Cardiac muscle cell (in vitro differentiated cells and primary cell): ENCODE results near the gene SYNJ1. TPM values are rescaled to one million over a fixed set of nuclear protein-coding genes. Genes with fewer than 3 reads are reported as not detected.

Experiments
- DNase-seq, 2 donors: peaks; one replicate each; pipeline versions ENCODE4 v3.0.0 to v3.0.0-alpha.2; 2010 to 2017; ENCODE audit warnings: low read depth in 1 of 2, low spot score in 1 of 2
- H3K27ac ChIP-seq: fragments of 200-600 bp; sonication (generic); 2 replicates; pipeline ENCODE4 v1.5.1; 2016
- H3K27me3 ChIP-seq: fragments of 200-600 bp; sonication (generic); 2 replicates; pipeline ENCODE4 v1.6.0; 2016; ENCODE audit warnings: control low read depth
- H3K36me3 ChIP-seq: fragments of 200-600 bp; sonication (generic); 2 replicates; pipeline ENCODE4 v1.5.1; 2016; ENCODE audit warnings: control low read depth
- H3K4me1 ChIP-seq: fragments of 200-600 bp; sonication (generic); 2 replicates; pipeline ENCODE4 v1.8.1; 2017; ENCODE audit warnings: low read depth, mild to moderate bottlenecking, mixed run types
- H3K4me3 ChIP-seq: fragments of 200-600 bp; sonication (generic); 2 replicates; pipeline ENCODE4 v1.5.1; 2016; ENCODE audit warnings: mild to moderate bottlenecking
- H3K9me3 ChIP-seq: fragments of 200-600 bp; sonication (generic); 2 replicates; pipeline ENCODE4 v1.5.1; 2017; ENCODE audit warnings: low read depth, mild to moderate bottlenecking, control low read depth
- polyA plus RNA-seq: library from polyadenylated mRNA; unstranded; fragments of >200 nt; fragmentation: Nextera tagmentation; extraction: Ambion mirVana; gene quantifications from 2 replicates; pipeline ENCODE4 v1.2.1, GENCODE V29; 2016
- total RNA-seq: library from RNA; depleted of rRNA; stranded (reverse); fragments of >200 nt; gene quantifications from 2 replicates; pipeline ENCODE4 v1.2.3, GENCODE V29; 2016
- TF ChIP-seq, protein P1 (sequence below): IDR thresholded peaks from 2 replicates; pipeline ENCODE4 v1.5.1; 2012; ENCODE audit warnings: low read depth, mild to moderate bottlenecking, low read length

SYNJ1 gene
- total and polyA plus RNA-seq, 2 experiments from 2014 or later: 5.9 to 10.0 TPM

DNA sequence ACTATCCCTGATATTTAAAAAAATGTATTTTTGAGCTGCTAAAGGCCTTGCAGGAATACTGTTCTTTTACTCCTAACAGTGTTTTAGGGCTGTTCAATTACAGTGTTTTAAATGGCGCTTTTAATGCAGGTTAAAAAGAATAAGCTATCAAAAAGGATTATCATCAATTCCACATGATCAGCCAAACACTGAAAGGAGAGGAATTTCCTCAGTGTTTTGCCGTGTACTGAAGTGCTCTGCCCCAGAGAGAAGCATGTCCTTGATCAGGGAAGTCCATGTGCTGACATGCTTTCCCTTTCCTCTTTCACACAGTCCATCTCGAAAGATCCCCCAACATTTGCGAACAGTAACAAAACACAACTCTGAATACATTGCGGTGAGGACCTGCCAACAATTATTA lies 119.0 kb downstream of the SYNJ1 start:
- no peak overlapping the region for H3K27ac ChIP-seq
- no peaks in the 10 kb centered on the region for H3K27me3 ChIP-seq
- DNase-seq: no peak
- H3K4me1 ChIP-seq: no peaks in the 10 kb centered on the region
- H3K4me3 ChIP-seq: no peak overlapping the region
- peaks cover 15% of the 10 kb centered on the region for H3K36me3 ChIP-seq
- TF ChIP-seq, protein P1, sequence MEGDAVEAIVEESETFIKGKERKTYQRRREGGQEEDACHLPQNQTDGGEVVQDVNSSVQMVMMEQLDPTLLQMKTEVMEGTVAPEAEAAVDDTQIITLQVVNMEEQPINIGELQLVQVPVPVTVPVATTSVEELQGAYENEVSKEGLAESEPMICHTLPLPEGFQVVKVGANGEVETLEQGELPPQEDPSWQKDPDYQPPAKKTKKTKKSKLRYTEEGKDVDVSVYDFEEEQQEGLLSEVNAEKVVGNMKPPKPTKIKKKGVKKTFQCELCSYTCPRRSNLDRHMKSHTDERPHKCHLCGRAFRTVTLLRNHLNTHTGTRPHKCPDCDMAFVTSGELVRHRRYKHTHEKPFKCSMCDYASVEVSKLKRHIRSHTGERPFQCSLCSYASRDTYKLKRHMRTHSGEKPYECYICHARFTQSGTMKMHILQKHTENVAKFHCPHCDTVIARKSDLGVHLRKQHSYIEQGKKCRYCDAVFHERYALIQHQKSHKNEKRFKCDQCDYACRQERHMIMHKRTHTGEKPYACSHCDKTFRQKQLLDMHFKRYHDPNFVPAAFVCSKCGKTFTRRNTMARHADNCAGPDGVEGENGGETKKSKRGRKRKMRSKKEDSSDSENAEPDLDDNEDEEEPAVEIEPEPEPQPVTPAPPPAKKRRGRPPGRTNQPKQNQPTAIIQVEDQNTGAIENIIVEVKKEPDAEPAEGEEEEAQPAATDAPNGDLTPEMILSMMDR: no peak
- H3K9me3 ChIP-seq: no peaks in the 10 kb centered on the region

DNA sequence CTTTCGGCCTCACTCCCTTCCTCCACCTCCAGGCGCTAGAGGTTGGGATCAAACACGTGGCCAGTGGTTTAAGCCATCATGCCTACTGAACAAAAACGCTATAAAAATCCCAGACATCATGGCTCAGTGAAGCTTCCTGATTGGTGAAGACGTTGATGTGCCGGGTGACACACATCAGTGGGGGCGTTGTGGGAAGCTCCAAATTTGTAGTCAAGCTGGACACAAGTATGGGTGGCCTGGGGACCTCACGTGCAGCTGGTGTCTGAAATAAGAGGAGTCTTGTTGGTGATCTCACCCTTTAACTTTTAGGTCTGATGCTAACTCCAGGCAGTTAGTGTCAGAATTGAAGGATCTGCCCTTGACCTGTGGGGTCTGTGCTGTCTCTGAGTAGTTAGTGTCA lies 122.3 kb downstream of the SYNJ1 start:
- Histone ChIP-seq H3K27me3 (no peaks in the 10 kb centered on the region), H3K4me3 (no peak overlapping the region), H3K9me3 (no peaks in the 10 kb centered on the region), H3K27ac (no peak overlapping the region), H3K4me1 (no peaks in the 10 kb centered on the region), H3K36me3 (peaks cover 30% of the 10 kb centered on the region)
- TF ChIP-seq, protein P1: no peak
- no peak for DNase-seq

DNA sequence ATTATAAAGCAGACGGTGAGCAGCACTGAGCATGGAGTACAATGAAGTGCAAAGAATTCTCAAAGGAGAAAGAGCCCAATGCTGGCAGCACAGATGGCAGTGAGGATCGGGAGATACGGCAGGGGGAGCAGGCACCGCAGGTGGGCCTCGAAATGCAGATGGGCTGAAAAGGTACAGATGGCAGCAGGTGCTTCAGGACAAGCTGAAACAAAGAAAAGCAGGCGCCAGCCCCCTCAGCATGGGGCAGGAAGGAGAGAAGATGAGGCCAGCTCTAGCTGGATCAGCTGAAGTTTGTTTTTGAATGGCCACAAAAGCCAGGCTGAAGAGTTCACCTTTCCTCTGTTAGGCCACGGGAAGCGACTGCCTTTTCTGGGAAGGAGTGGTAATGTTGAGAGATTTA lies 123.3 kb downstream of the SYNJ1 start:
- Histone ChIP-seq H3K27ac (no peak overlapping the region), H3K36me3 (peaks cover 30% of the 10 kb centered on the region), H3K9me3 (no peaks in the 10 kb centered on the region), H3K27me3 (no peaks in the 10 kb centered on the region), H3K4me3 (no peak overlapping the region), H3K4me1 (no peaks in the 10 kb centered on the region)
- DNase-seq: no peak
- TF ChIP-seq, protein P1: no peak

DNA sequence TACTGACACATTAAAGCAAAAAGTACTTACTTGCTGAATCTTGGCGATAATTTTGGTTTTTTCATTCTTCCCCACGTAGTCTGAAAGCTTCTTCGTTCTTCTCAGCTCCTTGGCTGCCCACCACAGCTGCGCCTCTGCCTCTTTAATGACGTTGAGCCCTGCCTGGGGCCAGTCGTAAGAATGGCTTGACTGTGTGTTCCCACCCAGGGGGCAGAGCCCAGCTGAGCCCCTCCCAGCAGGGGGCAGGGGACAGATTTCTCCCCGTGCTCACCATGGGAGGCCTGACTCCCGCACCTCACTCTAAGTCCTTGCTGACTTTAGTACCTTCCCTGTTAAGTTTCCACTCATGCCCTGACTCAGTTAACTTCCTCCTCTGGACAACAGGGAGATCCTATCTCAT lies 124.7 kb downstream of the SYNJ1 start:
- TF ChIP-seq, protein P1: no peak
- no peaks in the 10 kb centered on the region for H3K9me3 ChIP-seq
- no peaks in the 10 kb centered on the region for H3K4me1 ChIP-seq
- no peaks in the 10 kb centered on the region for H3K27me3 ChIP-seq
- H3K4me3 ChIP-seq: no peak overlapping the region
- no peak for DNase-seq
- H3K36me3 ChIP-seq: peaks cover 30% of the 10 kb centered on the region
- H3K27ac ChIP-seq: no peak overlapping the region

DNA sequence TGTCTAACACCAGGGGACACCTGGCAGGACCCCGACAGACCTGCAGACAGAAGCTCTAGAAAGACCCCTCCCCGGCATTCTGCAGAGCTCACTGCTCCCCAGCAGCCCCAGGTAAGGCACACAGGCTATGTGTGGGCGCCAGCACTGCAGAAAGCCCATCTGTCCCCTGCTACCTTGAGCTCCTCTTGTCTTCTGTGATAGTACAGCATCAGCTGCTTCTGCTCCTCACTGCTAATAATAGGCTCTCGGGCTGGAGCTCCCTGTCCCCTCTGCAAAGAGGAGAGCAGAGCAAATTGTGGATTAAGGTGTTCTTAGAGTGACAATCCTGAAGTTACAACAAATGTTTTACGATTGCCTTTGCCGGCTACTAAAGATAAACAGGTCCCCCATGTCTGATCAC lies 125.7 kb downstream of the SYNJ1 start:
- TF ChIP-seq, protein P1: no peak
- no peak for DNase-seq
- H3K36me3 ChIP-seq: peaks cover 29% of the 10 kb centered on the region

DNA sequence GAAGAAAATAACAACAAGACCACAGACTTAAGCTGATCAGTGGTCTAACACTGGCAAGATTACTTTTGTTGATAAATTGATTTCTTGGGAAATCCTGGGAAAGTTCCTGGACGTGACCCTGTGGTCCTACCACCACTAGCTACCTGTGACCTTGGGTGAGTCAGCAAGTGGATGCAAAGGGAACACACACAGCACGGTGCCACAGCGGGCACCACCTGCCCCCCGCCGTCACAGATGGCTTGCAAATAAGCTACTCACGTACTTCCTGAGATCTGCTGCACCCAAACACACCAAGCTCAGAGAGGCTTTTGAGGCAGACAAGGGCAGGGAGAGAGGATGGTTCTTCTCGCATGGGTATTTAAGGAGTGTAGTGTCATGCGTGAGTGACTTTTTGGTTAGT lies 128.3 kb downstream of the SYNJ1 start:
- TF ChIP-seq, protein P1: no peak
- no peaks in the 10 kb centered on the region for H3K27me3 ChIP-seq
- no peak for DNase-seq
- H3K4me1 ChIP-seq: no peaks in the 10 kb centered on the region
- H3K27ac ChIP-seq: no peak overlapping the region
- H3K36me3 ChIP-seq: peaks cover 21% of the 10 kb centered on the region
- no peak overlapping the region for H3K4me3 ChIP-seq
- no peaks in the 10 kb centered on the region for H3K9me3 ChIP-seq

More for the DNA sequence above, 125.7 kb downstream of the SYNJ1 start:
- Histone ChIP-seq H3K4me1 (no peaks in the 10 kb centered on the region), H3K9me3 (no peaks in the 10 kb centered on the region), H3K4me3 (no peak overlapping the region), H3K27ac (no peak overlapping the region), H3K27me3 (no peaks in the 10 kb centered on the region)
